ENCODE data around the gene RLN3. TPM values are rescaled to one million over a fixed set of nuclear protein-coding genes. Genes with fewer than 3 reads are reported as not detected.

The RLN3 gene
- total and polyA plus RNA-seq, 9 of the 15 experiments (the other 6 are each of a cell fraction or from before 2014, with no cell fraction given), result 0.31 to 1.2 (median 0.71) TPM; not detected in 6

- peak; percentile 61 for TF ChIP-seq TFE3 (CRISPR knock-in tag; IDR thresholded peaks at IDR 0.05)
Observed at GRCh38 chr19:13985771-13986347, 42.1 kb upstream of the RLN3 start (continued).

- Histone ChIP-seq H3K36me3 (ENCODE audit: control insufficient read depth, insufficient read depth, low read length) (peaks cover 39% of the 10 kb centered on the region; the same call in 1 of the 3 replicates), H3K27ac (ENCODE audit: extremely low read depth, low read depth, low read length) (no peak overlapping the region), H3K9me1 (ENCODE audit: control insufficient read depth, insufficient read depth, low read length) (peaks cover 6% of the 10 kb centered on the region), H3K79me2 (ENCODE audit: control insufficient read depth, insufficient read depth, low read length) (no peaks in the 10 kb centered on the region), H3K4me2 (ENCODE audit: insufficient read depth, low read length) (no peak overlapping the region), H4K20me1 (replicated peaks; ENCODE audit: control insufficient read depth, insufficient read depth, low read length) (no peaks in the 10 kb centered on the region), H3K27me3 (ENCODE audit: control insufficient read depth in 2 of 2, insufficient read depth in 2 of 2, low read length in 2 of 2) (no peaks in the 10 kb centered on the region), H2AFZ (ENCODE audit: low read depth, low read length) (no peak overlapping the region), H3K9me3 (replicated peaks; ENCODE audit: control insufficient read depth, insufficient read depth, low read depth, low read length) (no peaks in the 10 kb centered on the region), H3K9ac (ENCODE audit: insufficient read depth in 1 of 2, low read depth in 2 of 2, low read length in 2 of 2) (peak overlapping the region in 1 of 2 experiments; percentile 76; a peak in 2 of 4 replicates), H3K4me3 (no peak overlapping the region), H3K4me1 (replicated peaks in 1 of 2; ENCODE audit: control insufficient read depth in 2 of 2, insufficient read depth in 2 of 2, low read length in 2 of 2) (peaks cover 0 to 47% of the 10 kb centered on the region in 2 experiments; a peak in 2 of 5 replicates)
- BruUV-seq (replicated peaks), result no TSS peak
- no peak for ATAC-seq
- 99% methylated on average over 9 of the region's 19 CpGs for WGBS (ENCODE audit: insufficient coverage, low coverage, missing lambda C conversion rate)
- POLR2A ChIA-PET, result interaction anchor here (1.8 kb wide), 1 partner anchor 20 kb away, joined by 8 read pairs; the partner anchor contains the start of gene RFX1
- intact Hi-C loops (cut with micrococcal nuclease) (no loop called here), in situ Hi-C loops (cut with MboI) (no loop called here)
- DNase-seq (ENCODE audit: extremely low read depth in 1 of 4, low spot score in 3 of 4), result no peak
- no peak for FAIRE-seq
- no peak for TF ChIP-seq HDAC8 (tag; IDR thresholded peaks at IDR 0.05)
- TF ChIP-seq NRF1 (conservative IDR thresholded peaks at IDR 0.05 in 1 of 2, IDR thresholded peaks at IDR 0.05 in 1 of 2), result 0 out of 4 replicates have a peak, but pooled peaks of 1 of the 2 experiments have one; percentile 17
- CTCF ChIA-PET (ENCODE audit: low intra/inter-chr PET ratio), result no interaction called here
Observed at GRCh38 chr19:13986348-13986904, 41.5 kb upstream of the RLN3 start.

Measured in K562 (cell line).